SK-N-SH (cell line): ENCODE measurements around the gene HOXB6. TPM values are rescaled to one million over a fixed set of nuclear protein-coding genes. Genes with fewer than 3 reads are reported as not detected.

ENCODE experiments used
- CTCF ChIA-PET: fragments of 300-600, 350-600 bp; formaldehyde crosslinking; extraction: SDS; loops from one replicate; lab custom pipeline; 2021; lab: Yijun Ruan, JAX
- POLR2A ChIA-PET: fragments of 350-600 bp; sonication (Branson Sonifier 250); formaldehyde crosslinking; extraction: SDS; loops from one replicate; lab custom pipeline; 2020; ENCODE audit warnings: antibody characterized with exemption, inconsistent platforms; lab: Yijun Ruan, JAX
- DNase-seq: peaks from one replicate; pipeline ENCODE4 v3.0.0; 2012
- H2AFZ ChIP-seq: fragments of 200-600 bp; sonication (generic); 2 replicates; pipeline ENCODE4 v1.8.1; 2016; ENCODE audit warnings: antibody characterized with exemption, mild to moderate bottlenecking, low read depth
- H3F3A ChIP-seq: fragments of 200-600 bp; sonication (generic); replicated peaks from 2 replicates; pipeline ENCODE3; 2016; ENCODE audit warnings: antibody characterized with exemption, mild to moderate bottlenecking; ENCODE audit not compliant: insufficient read depth
- H3K27ac ChIP-seq, 2 experiments: fragments of 200-500 bp in 1 of 2; fragments of 200-600 bp in 1 of 2; sonication (Bioruptor generic) in 1 of 2; sonication (generic), shearing (Covaris generic) in 1 of 2; 2 replicates each; pipeline versions ENCODE4 v1.5.1 to v1.6.1; 2014 to 2016; ENCODE audit warnings: low read depth in 2 of 2, inconsistent platforms in 1 of 2, low read length in 1 of 2, mild to moderate bottlenecking in 1 of 2, mixed read lengths in 1 of 2
- H3K27me3 ChIP-seq: fragments of 200-600 bp; sonication (generic), shearing (Covaris generic); 2 replicates; pipeline ENCODE4 v1.6.1; 2016; ENCODE audit warnings: mixed run types; ENCODE audit not compliant: insufficient read depth
- H3K36me3 ChIP-seq, 2 experiments: fragments of 200-500 bp in 1 of 2; fragments of 200-600 bp in 1 of 2; sonication (Bioruptor generic) in 1 of 2; sonication (generic) in 1 of 2; replicated peaks in 1 of 2; 2 replicates each; pipeline versions ENCODE3 to v1.5.1; 2014 to 2016; ENCODE audit warnings: low read length in 1 of 2, mild to moderate bottlenecking in 1 of 2; ENCODE audit not compliant: insufficient read depth in 2 of 2, control insufficient read depth in 1 of 2
- H3K4me1 ChIP-seq, 2 experiments: fragments of 200-500 bp in 1 of 2; fragments of 200-600 bp in 1 of 2; sonication (Bioruptor generic) in 1 of 2; sonication (generic), shearing (Covaris generic) in 1 of 2; 2 replicates each; pipeline versions ENCODE4 v1.5.1 to v1.6.1; 2014 to 2016; ENCODE audit warnings: low read depth in 1 of 2, low read length in 1 of 2, mixed run types in 1 of 2; ENCODE audit not compliant: insufficient read depth in 2 of 2, control insufficient read depth in 1 of 2
- H3K4me2 ChIP-seq: fragments of 200-600 bp; sonication (generic), shearing (Covaris generic); 2 replicates; pipeline ENCODE4 v1.6.1; 2017; ENCODE audit warnings: mixed run types
- H3K4me3 ChIP-seq, 2 experiments: fragments of 200-500 bp in 1 of 2; fragments of 200-600 bp in 1 of 2; sonication (Bioruptor generic) in 1 of 2; sonication (generic), shearing (Covaris generic) in 1 of 2; 2 replicates each; pipeline versions ENCODE4 v1.5.1 to v1.8.1; 2014 to 2016; ENCODE audit warnings: low read depth in 2 of 2, inconsistent platforms in 1 of 2, low read length in 1 of 2, mild to moderate bottlenecking in 1 of 2, mixed read lengths in 1 of 2, moderate library complexity in 1 of 2
- H3K79me2 ChIP-seq: fragments of 200-600 bp; sonication (generic); 2 replicates; pipeline ENCODE4 v1.8.1; 2017; ENCODE audit warnings: mild to moderate bottlenecking; ENCODE audit not compliant: insufficient read depth
- H3K9ac ChIP-seq: fragments of 200-600 bp; sonication (generic); 2 replicates; pipeline ENCODE4 v1.6.1; 2017; ENCODE audit warnings: mixed run types
- H3K9me2 ChIP-seq: fragments of 200-600 bp; sonication (generic); 2 replicates; pipeline ENCODE4 v1.6.1; 2017; ENCODE audit warnings: mixed run types
- H3K9me3 ChIP-seq: fragments of 200-600 bp; sonication (generic); 2 replicates; pipeline ENCODE4 v1.6.1; 2017; ENCODE audit warnings: mixed run types, mild to moderate bottlenecking, moderate library complexity
- H4K20me1 ChIP-seq: fragments of 200-600 bp; sonication (generic); 2 replicates; pipeline ENCODE4 v1.6.1; 2017; ENCODE audit warnings: mild to moderate bottlenecking, mixed run types; ENCODE audit not compliant: insufficient read depth
- CHD2 ChIP-seq: fragments of 150-350 bp; IDR thresholded peaks from 2 replicates; pipeline ENCODE4 v1.6.1; 2018; ENCODE audit warnings: low read length; ENCODE audit not compliant: partially characterized antibody
- CTCF ChIP-seq: fragments of 200-600 bp; sonication (generic); IDR thresholded peaks from 2 replicates; pipeline ENCODE4 v1.6.1; 2017; ENCODE audit warnings: antibody characterized with exemption, mild to moderate bottlenecking, moderate library complexity
- ELF1 ChIP-seq: IDR thresholded peaks from 2 replicates; pipeline ENCODE4 v1.4.0; 2012
- EP300 ChIP-seq, 2 experiments: IDR thresholded peaks; 2 replicates each; pipeline versions ENCODE4 v1.4.0 to v1.6.1; 2012; ENCODE audit warnings: borderline replicate concordance in 1 of 2, low read depth in 1 of 2, low read length in 1 of 2
- EZH2phosphoT487 ChIP-seq: fragments of 200-600 bp; sonication (generic); IDR thresholded peaks from 2 replicates; pipeline ENCODE4 v1.6.1; 2017; ENCODE audit warnings: low read depth, mixed run types, mild to moderate bottlenecking, antibody characterized with exemption, moderate library complexity, borderline replicate concordance
- FOSL2 ChIP-seq: IDR thresholded peaks from 2 replicates; pipeline ENCODE4 v1.4.0; 2012; ENCODE audit warnings: low read depth, mild to moderate bottlenecking, moderate library complexity, borderline replicate concordance
- FOXJ3 ChIP-seq: sonication (generic); formaldehyde crosslinking; IDR thresholded peaks from 2 replicates; pipeline ENCODE4 v1.5.1; 2020; ENCODE audit warnings: mild to moderate bottlenecking, missing genetic modification reagents
- FOXM1 ChIP-seq: IDR thresholded peaks from 2 replicates; pipeline ENCODE4 v1.4.0; 2012; ENCODE audit warnings: low read depth, mild to moderate bottlenecking
- GABPA ChIP-seq: IDR thresholded peaks from 2 replicates; pipeline ENCODE4 v1.4.0; 2012; ENCODE audit warnings: low read depth, mild to moderate bottlenecking
- GATA2 ChIP-seq: sonication (generic); formaldehyde crosslinking; IDR thresholded peaks from 2 replicates; pipeline ENCODE4 v1.5.0; 2020; ENCODE audit warnings: mild to moderate bottlenecking, missing genetic modification reagents
- MAX ChIP-seq: IDR thresholded peaks from 2 replicates; pipeline ENCODE4 v1.4.0; 2012; ENCODE audit warnings: low read depth
- MEF2A ChIP-seq: IDR thresholded peaks from 2 replicates; pipeline ENCODE4 v1.4.0; 2012; ENCODE audit warnings: low read depth, borderline replicate concordance
- MXI1 ChIP-seq: IDR thresholded peaks from 2 replicates; pipeline ENCODE4 v1.6.1; 2012; ENCODE audit warnings: mild to moderate bottlenecking, low read depth, low read length, improper control_type of control experiment
- RAD21 ChIP-seq: IDR thresholded peaks from 2 replicates; pipeline ENCODE4 v1.6.1; 2012; ENCODE audit warnings: mild to moderate bottlenecking, low read length
- REST ChIP-seq: IDR thresholded peaks from 2 replicates; pipeline ENCODE4 v1.6.1; 2012; ENCODE audit warnings: mild to moderate bottlenecking, low read depth, low read length, moderate library complexity
- RXRA ChIP-seq: IDR thresholded peaks from 2 replicates; pipeline ENCODE4 v1.4.0; 2012; ENCODE audit warnings: low read depth, mild to moderate bottlenecking, borderline replicate concordance
- TEAD4 ChIP-seq: IDR thresholded peaks from 2 replicates; pipeline ENCODE4 v1.4.0; 2012; ENCODE audit warnings: mild to moderate bottlenecking, borderline replicate concordance; ENCODE audit not compliant: insufficient read depth
- YY1 ChIP-seq: IDR thresholded peaks from 2 replicates; pipeline ENCODE4 v1.4.0; 2012; ENCODE audit warnings: low read depth, mild to moderate bottlenecking
- ZBTB33 ChIP-seq: IDR thresholded peaks from 2 replicates; pipeline ENCODE4 v1.4.0; 2012; ENCODE audit warnings: low read depth, borderline replicate concordance
- WGBS: methylation state at CpG from one replicate; pipeline ENCODE4 v1.1.6; 2017; ENCODE audit warnings: low lambda C conversion rate; 5-methylcytosine and 5-hydroxymethylcytosine counted together
- polyA plus RNA-seq, 3 experiments: library from polyadenylated mRNA; depleted of rRNA; stranded (reverse); fragments of >200 nt; gene quantifications; 2 replicates each; pipeline ENCODE4 v1.2.3, GENCODE V29; 2012

HOXB6 gene
- polyA plus RNA-seq, 1 of the 3 experiments (the other 2 are of a cell fraction) = not detected

- POLR2A ChIA-PET = no interaction called here
- peaks cover 0 to 2% of the 10 kb centered on the region in 2 experiments; a peak in 1 of 4 replicates for H3K4me1 ChIP-seq
These were observed 46.5 kb downstream of the HOXB6 start for GRCh38 chr17:48558057-48558830.

More at GRCh38 chr17:48558057-48558830, 46.5 kb downstream of the HOXB6 start:
- H4K20me1 ChIP-seq = peaks cover 6% of the 10 kb centered on the region; the same call in 1 of the 2 replicates
- H3K9ac ChIP-seq = no peak overlapping the region
- no peak overlapping the region for H2AFZ ChIP-seq
- no peak overlapping the region for H3K4me2 ChIP-seq
- TF ChIP-seq MEF2A (no peak), RXRA (no peak), REST (no peak), ZBTB33 (no peak), EZH2phosphoT487 (no peak), FOSL2 (no peak), RAD21 (no peak), FOXM1 (no peak), CTCF (no peak), GATA2 (no peak), YY1 (no peak), EP300 (IDR thresholded peaks at IDR 0.05; ENCODE audit: borderline replicate concordance in 1 of 2, low read depth in 1 of 2, low read length in 1 of 2) (no peak), TEAD4 (no peak), GABPA (no peak), MXI1 (no peak), CHD2 (no peak), FOXJ3 (CRISPR knock-in tag) (no peak), ELF1 (no peak), MAX (no peak)
- no peak overlapping the region for H3K27ac ChIP-seq
- H3K9me2 ChIP-seq = no peaks in the 10 kb centered on the region
- WGBS = 20% methylated on average over 13 of the region's 13 CpGs
- H3F3A ChIP-seq = no peaks in the 10 kb centered on the region
- CTCF ChIA-PET = interaction anchor here (1.2 to 1.4 kb wide), 4 partner anchors 12 to 608 kb away, joined by 3 to 4 read pairs (median 4); no protein-coding TSS in a partner anchor
- peaks cover 98% of the 10 kb centered on the region for H3K27me3 ChIP-seq
- H3K9me3 ChIP-seq = no peaks in the 10 kb centered on the region
- H3K79me2 ChIP-seq = no peaks in the 10 kb centered on the region
- no peak overlapping the region for H3K4me3 ChIP-seq
- DNase-seq = no peak
- no peaks in the 10 kb centered on the region for H3K36me3 ChIP-seq
